Liver (tissue), 10 donors: Measurements from ENCODE around the gene GALK2. TPM values are rescaled to one million over a fixed set of nuclear protein-coding genes. Genes with fewer than 3 reads are reported as not detected.

Source experiments
- DNase-seq: peaks from one replicate; pipeline ENCODE4 v3.0.0-alpha.2; 2017; ENCODE audit warnings: low spot score
- H3K27ac ChIP-seq, 2 donors: one replicate each; pipeline ENCODE4 v1.7.0; 2013; ENCODE audit warnings: inconsistent platforms in 2 of 2, low read length in 2 of 2, control low read depth in 1 of 2, low read depth in 1 of 2, mild to moderate bottlenecking in 1 of 2
- H3K27me3 ChIP-seq, 4 donors: one replicate each; pipeline versions ENCODE4 v1.6.1 to v1.7.0; 2013; ENCODE audit warnings: low read length in 3 of 4, inconsistent platforms in 1 of 4, mild to moderate bottlenecking in 1 of 4, moderate library complexity in 1 of 4; ENCODE audit not compliant: control insufficient read depth in 4 of 4, insufficient read depth in 4 of 4
- H3K36me3 ChIP-seq, 4 donors: one replicate each; pipeline versions ENCODE4 v1.6.1 to v1.7.0; 2013; ENCODE audit warnings: low read length in 3 of 4, mild to moderate bottlenecking in 3 of 4, low read depth in 1 of 4, moderate library complexity in 1 of 4; ENCODE audit not compliant: control insufficient read depth in 4 of 4, insufficient read depth in 3 of 4
- H3K4me1 ChIP-seq, 4 donors: one replicate each; pipeline versions ENCODE4 v1.6.1 to v1.7.0; 2013; ENCODE audit warnings: low read length in 3 of 4, mild to moderate bottlenecking in 3 of 4, moderate library complexity in 1 of 4; ENCODE audit not compliant: control insufficient read depth in 4 of 4, insufficient read depth in 4 of 4
- H3K4me3 ChIP-seq, 3 donors: one replicate each; pipeline versions ENCODE4 v1.6.1 to v1.7.0; 2013; ENCODE audit warnings: low read length in 3 of 3, control low read depth in 1 of 3, low read depth in 1 of 3, mild to moderate bottlenecking in 1 of 3
- H3K9ac ChIP-seq, 2 donors: one replicate each; pipeline ENCODE4 v1.7.0; 2013; ENCODE audit warnings: low read length in 2 of 2, mild to moderate bottlenecking in 2 of 2, moderate library complexity in 2 of 2, control low read depth in 1 of 2, low read depth in 1 of 2
- H3K9me3 ChIP-seq, 4 donors: one replicate each; pipeline versions ENCODE4 v1.6.1 to v1.7.0; 2013; ENCODE audit warnings: low read length in 3 of 4; ENCODE audit not compliant: control insufficient read depth in 4 of 4
- ATF3 ChIP-seq: IDR thresholded peaks from 2 replicates; pipeline ENCODE4 v1.6.1; 2016; ENCODE audit warnings: antibody characterized with exemption
- CTCF ChIP-seq: fragments of 150-350 bp; IDR thresholded peaks from 2 replicates; pipeline ENCODE4 v1.5.1; 2017; ENCODE audit warnings: improper control_type of control experiment, low read depth, low read length; ENCODE audit not compliant: missing input control
- FOXA1 ChIP-seq: IDR thresholded peaks from 2 replicates; pipeline ENCODE4 v1.6.1; 2016; ENCODE audit warnings: antibody characterized with exemption
- FOXA2 ChIP-seq: IDR thresholded peaks from 2 replicates; pipeline ENCODE4 v1.6.1; 2016; ENCODE audit warnings: antibody characterized with exemption
- GABPA ChIP-seq, 2 donors: IDR thresholded peaks in 1 of 2; conservative IDR thresholded peaks in 1 of 2; 2 replicates each; pipeline ENCODE4 v1.6.1; 2016; ENCODE audit warnings: antibody characterized with exemption in 2 of 2, mild to moderate bottlenecking in 1 of 2, moderate library complexity in 1 of 2
- HNF4A ChIP-seq, 2 donors: conservative IDR thresholded peaks; 2 replicates each; pipeline ENCODE4 v1.6.1; 2016; ENCODE audit warnings: antibody characterized with exemption in 2 of 2, mild to moderate bottlenecking in 2 of 2
- HNF4G ChIP-seq: IDR thresholded peaks from 2 replicates; pipeline ENCODE4 v1.6.1; 2016; ENCODE audit warnings: antibody characterized with exemption
- JUND ChIP-seq, 2 donors: IDR thresholded peaks; 2 replicates each; pipeline ENCODE4 v1.6.1; 2016; ENCODE audit warnings: antibody characterized with exemption in 2 of 2
- MAX ChIP-seq: IDR thresholded peaks from 2 replicates; pipeline ENCODE4 v1.6.1; 2016; ENCODE audit warnings: antibody characterized with exemption
- NR2F2 ChIP-seq: IDR thresholded peaks from 2 replicates; pipeline ENCODE4 v1.6.1; 2016; ENCODE audit warnings: antibody characterized with exemption
- RAD21 ChIP-seq, 2 donors: IDR thresholded peaks; 2 replicates each; pipeline ENCODE4 v1.6.1; 2016; ENCODE audit warnings: antibody characterized with exemption in 2 of 2, mild to moderate bottlenecking in 2 of 2
- REST ChIP-seq: IDR thresholded peaks from 2 replicates; pipeline ENCODE4 v1.6.1; 2016; ENCODE audit warnings: antibody characterized with exemption, mild to moderate bottlenecking
- RXRA ChIP-seq, 2 donors: IDR thresholded peaks; 2 replicates each; pipeline ENCODE4 v1.6.1; 2017 to 2018; ENCODE audit warnings: antibody characterized with exemption in 2 of 2, mild to moderate bottlenecking in 1 of 2
- TAF1 ChIP-seq: conservative IDR thresholded peaks from 2 replicates; pipeline ENCODE4 v1.6.1; 2016; ENCODE audit warnings: antibody characterized with exemption, mild to moderate bottlenecking
- YY1 ChIP-seq: IDR thresholded peaks from 2 replicates; pipeline ENCODE4 v1.6.1; 2016; ENCODE audit warnings: antibody characterized with exemption, mild to moderate bottlenecking
- ZBTB33 ChIP-seq: IDR thresholded peaks from 2 replicates; pipeline ENCODE4 v1.6.1; 2016; ENCODE audit warnings: antibody characterized with exemption
- WGBS: extraction: QIAGEN DNeasy Blood & Tissue Kit; methylation state at CpG from one replicate; pipeline ENCODE4 v1.1.7; 2013; 5-methylcytosine and 5-hydroxymethylcytosine counted together
- polyA plus RNA-seq, 2 donors: library from polyadenylated mRNA; stranded (reverse) in 1 of 2; unstranded in 1 of 2; fragments of 200-250 nt in 1 of 2; fragments of >200 nt in 1 of 2; fragmentation: Nextera tagmentation in 1 of 2; extraction: Ambion mirVana in 1 of 2; gene quantifications; one replicate each; pipeline versions ENCODE4 v1.2.1 to v1.2.3, GENCODE V29; 2013 to 2015
- small RNA-seq: library from RNA; depleted of rRNA; stranded (forward); fragments of <200 nt; gene quantifications from one replicate; pipeline ENCODE3, GENCODE V24; 2014
- total RNA-seq, 2 donors: library from RNA; depleted of rRNA; stranded (reverse); fragments of >200 nt; gene quantifications; one replicate each; pipeline ENCODE4 v1.2.3, GENCODE V29; 2014
- donor health status: healthy.
- donor health status: healthy.
- donor health status: healthy.
- donor health status: healthy.
- donor health status: healthy.

Gene GALK2
- total and polyA plus RNA-seq, 4 donors, result 18.1 to 57.0 (median 24.5) TPM

- Histone ChIP-seq H3K9ac (no peak overlapping the region), H3K4me3 (no peak overlapping the region), H3K4me1 (no peaks in the 10 kb centered on the region), H3K27me3 (no peaks in the 10 kb centered on the region), H3K9me3 (no peaks in the 10 kb centered on the region), H3K36me3 (no peaks in the 10 kb centered on the region), H3K27ac (no peak overlapping the region)
- no peak for TF ChIP-seq RAD21 (IDR thresholded peaks at IDR 0.05)
- TF ChIP-seq FOXA2, result no peak
- no peak for TF ChIP-seq NR2F2
- TF ChIP-seq HNF4A (conservative IDR thresholded peaks at IDR 0.05), result no peak
- TF ChIP-seq TAF1, result no peak
- TF ChIP-seq JUND (IDR thresholded peaks at IDR 0.05), result no peak
- TF ChIP-seq YY1, result no peak
- no peak for TF ChIP-seq MAX
- no peak for TF ChIP-seq REST
- TF ChIP-seq ATF3, result no peak
- TF ChIP-seq CTCF, result no peak
- no peak for TF ChIP-seq RXRA (IDR thresholded peaks at IDR 0.05)
- TF ChIP-seq GABPA (IDR thresholded peaks at IDR 0.05 in 1 of 2, conservative IDR thresholded peaks at IDR 0.05 in 1 of 2), result no peak
- no peak for TF ChIP-seq HNF4G
- no peak for TF ChIP-seq ZBTB33
- TF ChIP-seq FOXA1, result no peak
- WGBS, result 78% methylated on average over 5 of the region's 5 CpGs
- no peak for DNase-seq
Measured at GRCh38 chr15:49380912-49381311, 210.9 kb downstream of the GALK2 start.

Small RNA genes within 50 kb of the gene (small RNA-seq; reads per million reads assigned to genes)
- gene MIR4716 (not detected), gene RF00019 (not detected), gene RN7SL307P (not detected)

Other genes starting within 250 kb of the GALK2 start
- under 1 TPM; under 0.01 to 0.19 TPM for gene SHC4, start 206.3 kb upstream of the GALK2 start, total RNA-seq
- under 1 TPM; 0.03 to 0.07 TPM for gene SHC4, start 206.3 kb upstream of the GALK2 start, polyA plus RNA-seq
- 10 to 100 TPM; 14.8 to 15.7 TPM for gene SECISBP2L, start 123.8 kb upstream of the GALK2 start, total RNA-seq
- 10 to 100 TPM in 1 of 2 donors, 1 to 10 TPM in 1; 5.7 to 13.8 TPM for gene SECISBP2L, start 123.8 kb upstream of the GALK2 start, polyA plus RNA-seq
- gene COPS2, start 14.6 kb upstream of the GALK2 start, total RNA-seq, result 10 to 100 TPM; 27.7 to 36.0 TPM
- 10 to 100 TPM; 14.0 to 23.3 TPM for gene COPS2, start 14.6 kb upstream of the GALK2 start, polyA plus RNA-seq